Epithelial cell of proximal tubule (primary cell): ENCODE measurements around the gene CNPY4. TPM values are rescaled to one million over a fixed set of nuclear protein-coding genes. Genes with fewer than 3 reads are reported as not detected.

ENCODE experiments used
- DNase-seq: peaks from one replicate; pipeline ENCODE4 v3.0.0-alpha.2; 2011; ENCODE audit warnings: low read depth
- H3K4me3 ChIP-seq: 2 replicates; pipeline ENCODE4 v1.5.1; 2011; ENCODE audit warnings: low read depth, mild to moderate bottlenecking, low read length
- total RNA-seq: library from RNA; depleted of rRNA; stranded (reverse); fragments of >200 nt; gene quantifications from 2 replicates; pipeline ENCODE4 v1.2.3, GENCODE V29; 2015
- TF ChIP-seq, protein P1 (sequence below): conservative IDR thresholded peaks from 2 replicates; pipeline ENCODE4 v1.5.1; 2012; ENCODE audit warnings: low read depth, mild to moderate bottlenecking, low read length

Gene CNPY4
- total RNA-seq, 1 donor from 2014 or later, result 8.8 TPM

DNA sequence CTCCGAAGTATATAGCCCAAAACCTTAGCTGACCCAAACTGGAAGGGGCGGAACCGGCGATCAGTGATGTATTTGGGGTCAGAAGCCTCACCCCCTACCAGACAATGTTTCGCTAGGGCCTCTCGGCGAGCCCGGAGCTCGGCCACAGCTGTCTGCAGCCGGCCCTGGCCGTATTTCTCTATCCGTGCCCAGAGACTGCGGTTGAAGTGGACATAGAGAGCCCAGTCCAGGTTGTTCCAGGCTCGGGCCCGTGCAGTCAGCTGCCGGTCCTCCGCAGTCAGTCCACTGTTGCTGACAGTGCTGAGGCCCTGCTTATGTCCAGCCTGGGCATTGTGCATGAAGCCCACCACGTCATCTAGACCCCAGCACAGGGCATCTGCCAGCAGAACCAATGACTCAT is 40.6 kb downstream of the CNPY4 start:
- TF ChIP-seq, protein P1, sequence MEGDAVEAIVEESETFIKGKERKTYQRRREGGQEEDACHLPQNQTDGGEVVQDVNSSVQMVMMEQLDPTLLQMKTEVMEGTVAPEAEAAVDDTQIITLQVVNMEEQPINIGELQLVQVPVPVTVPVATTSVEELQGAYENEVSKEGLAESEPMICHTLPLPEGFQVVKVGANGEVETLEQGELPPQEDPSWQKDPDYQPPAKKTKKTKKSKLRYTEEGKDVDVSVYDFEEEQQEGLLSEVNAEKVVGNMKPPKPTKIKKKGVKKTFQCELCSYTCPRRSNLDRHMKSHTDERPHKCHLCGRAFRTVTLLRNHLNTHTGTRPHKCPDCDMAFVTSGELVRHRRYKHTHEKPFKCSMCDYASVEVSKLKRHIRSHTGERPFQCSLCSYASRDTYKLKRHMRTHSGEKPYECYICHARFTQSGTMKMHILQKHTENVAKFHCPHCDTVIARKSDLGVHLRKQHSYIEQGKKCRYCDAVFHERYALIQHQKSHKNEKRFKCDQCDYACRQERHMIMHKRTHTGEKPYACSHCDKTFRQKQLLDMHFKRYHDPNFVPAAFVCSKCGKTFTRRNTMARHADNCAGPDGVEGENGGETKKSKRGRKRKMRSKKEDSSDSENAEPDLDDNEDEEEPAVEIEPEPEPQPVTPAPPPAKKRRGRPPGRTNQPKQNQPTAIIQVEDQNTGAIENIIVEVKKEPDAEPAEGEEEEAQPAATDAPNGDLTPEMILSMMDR, result no peak
- no peak overlapping the region for H3K4me3 ChIP-seq
- DNase-seq, result no peak

DNA sequence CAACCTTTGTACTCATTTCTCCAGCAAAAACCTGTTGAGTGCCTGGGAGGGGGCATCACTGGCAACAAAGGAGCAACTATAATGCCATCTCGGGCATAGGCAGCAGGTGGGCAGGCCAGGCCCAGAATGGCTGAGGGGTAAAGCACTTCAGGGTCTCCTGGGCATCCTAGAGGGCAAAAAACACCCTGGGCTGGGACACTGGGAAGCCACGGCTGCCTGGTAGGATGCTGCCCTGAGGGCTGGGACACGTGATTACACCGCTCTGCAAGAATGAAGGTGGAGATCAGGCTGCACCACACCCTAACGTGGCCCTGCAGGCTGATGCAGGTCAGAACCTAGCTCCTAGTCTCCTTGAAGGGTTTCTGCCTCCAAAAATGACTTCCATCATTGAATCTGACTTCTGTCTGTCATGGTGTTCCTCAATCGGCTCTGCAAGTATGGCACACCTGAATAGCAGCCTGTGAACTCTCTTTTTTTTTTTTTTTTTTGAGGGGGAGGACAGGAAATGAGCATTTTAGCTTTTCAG is 43.6 kb downstream of the CNPY4 start:
- no peak for DNase-seq
- TF ChIP-seq, protein P1, result no peak

DNA sequence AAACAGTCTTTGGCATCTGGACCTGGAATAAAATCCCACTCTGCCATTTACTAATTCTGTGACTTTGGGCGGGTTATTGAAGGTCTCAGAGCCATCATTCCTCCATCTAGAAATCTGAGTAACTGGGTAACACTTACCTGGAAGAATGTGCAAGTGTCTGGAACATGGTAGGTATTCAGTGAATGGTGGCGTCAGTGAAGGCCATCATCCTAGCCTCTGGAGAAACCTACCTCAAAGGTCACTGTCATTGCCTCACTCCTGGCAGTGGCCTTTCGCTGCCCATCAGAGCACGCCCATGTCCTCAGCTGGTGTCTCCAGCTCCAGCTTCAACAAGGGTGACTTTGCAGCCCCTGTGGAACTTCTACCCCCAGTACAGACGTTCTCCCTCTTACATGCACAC is 44.4 kb downstream of the CNPY4 start:
- H3K4me3 ChIP-seq, result no peak overlapping the region
- TF ChIP-seq, protein P1, result no peak
- no peak for DNase-seq

More for the DNA sequence above, 43.6 kb downstream of the CNPY4 start:
- H3K4me3 ChIP-seq, result no peak overlapping the region

DNA sequence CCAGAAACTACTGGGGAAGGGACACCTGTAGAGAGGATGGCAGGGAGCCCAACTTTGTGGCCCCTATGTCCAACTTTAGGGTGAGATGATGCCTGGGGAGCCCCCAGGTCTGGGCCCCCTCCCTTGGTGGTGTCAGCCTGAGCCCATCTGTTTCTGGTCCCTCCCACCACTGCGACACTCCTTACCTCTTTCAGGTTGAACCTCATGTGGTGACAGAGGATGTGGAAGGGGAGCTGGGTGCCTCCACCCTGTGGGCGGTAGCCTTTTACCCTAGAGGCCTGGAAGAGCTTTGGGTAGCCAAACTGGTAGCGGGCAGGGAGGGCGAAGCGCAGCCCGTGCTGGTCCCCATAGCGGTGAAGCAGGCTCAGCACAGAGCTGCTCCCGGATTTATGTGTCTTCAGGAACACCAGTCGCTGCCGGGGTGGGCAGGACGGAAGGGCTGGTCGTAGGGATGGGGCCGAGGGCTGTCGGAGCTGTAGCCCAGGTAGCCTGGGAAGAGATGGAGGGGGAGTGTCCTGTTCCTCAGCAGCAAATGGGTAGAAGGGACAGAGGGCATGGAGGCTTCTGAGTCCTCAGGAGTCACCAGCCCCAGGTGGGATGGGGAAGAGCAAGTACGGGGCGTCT is 47.0 kb downstream of the CNPY4 start:
- DNase-seq, result no peak
- H3K4me3 ChIP-seq, result no peak overlapping the region
- TF ChIP-seq, protein P1, result no peak

DNA sequence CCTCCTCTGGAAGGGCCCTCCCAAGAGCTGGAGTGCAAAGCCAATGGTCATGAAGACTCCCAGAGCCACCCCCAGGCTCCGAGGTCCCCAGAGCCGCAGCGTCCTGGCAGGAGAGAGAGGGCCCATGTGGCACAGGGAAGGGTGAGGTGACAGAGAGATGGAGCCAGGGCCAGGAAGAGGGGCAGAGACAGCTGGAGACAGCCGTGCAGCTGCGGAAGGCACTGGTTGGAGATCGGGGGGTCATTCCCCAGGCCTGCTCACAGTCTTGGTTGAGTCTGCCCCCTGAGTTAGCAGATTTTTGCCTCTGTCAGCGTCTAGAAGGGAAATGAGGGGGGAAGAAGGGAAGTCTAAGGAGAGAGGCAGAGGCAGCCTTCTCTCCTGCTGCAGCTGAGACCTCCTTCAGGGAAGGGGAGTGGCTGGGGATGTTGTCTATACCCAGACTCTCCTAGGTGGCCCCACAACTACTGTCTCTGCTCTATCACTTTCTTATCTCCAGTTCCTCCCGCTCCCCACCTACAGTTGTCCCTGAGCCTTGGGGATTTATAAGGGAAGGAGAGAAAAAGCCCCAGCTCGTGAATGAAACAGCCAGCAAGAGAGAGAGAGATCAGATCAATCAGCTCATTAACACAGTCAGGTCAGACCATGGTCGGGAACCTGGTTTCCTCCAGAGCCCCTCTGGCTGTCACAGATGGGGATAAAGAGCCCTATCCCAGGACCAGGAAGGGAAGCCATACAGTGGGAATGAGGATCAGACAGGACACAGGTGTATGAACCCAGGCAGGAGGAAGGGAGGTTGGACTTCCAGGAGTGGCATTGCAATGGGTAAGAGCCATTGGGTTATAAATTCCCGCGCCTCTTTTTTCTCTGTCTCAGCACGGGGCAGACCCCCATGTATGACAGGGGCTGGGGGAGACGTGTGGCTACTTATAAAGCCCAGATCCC is 47.8 kb downstream of the CNPY4 start:
- H3K4me3 ChIP-seq, result no peak overlapping the region
- TF ChIP-seq, protein P1, result no peak
- no peak for DNase-seq

DNA sequence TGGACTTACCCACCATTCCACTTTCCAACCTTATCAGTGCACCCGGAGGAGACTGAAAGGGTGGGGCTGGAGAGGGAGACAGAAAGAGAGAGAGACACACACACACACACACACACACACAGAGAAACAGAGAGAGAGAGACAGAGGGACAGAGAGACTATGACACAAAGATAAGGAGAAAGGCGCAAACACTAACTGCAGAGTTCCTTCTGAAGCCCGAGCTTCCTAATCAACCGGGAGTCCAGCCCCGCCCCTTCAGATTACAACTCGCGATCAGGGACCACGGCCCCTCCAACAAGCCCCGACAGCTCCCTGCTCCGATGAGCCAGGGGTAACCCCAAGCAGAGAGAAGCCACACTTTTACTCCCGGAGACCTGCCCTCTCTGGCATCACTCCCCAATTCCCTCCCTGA is 48.5 kb downstream of the CNPY4 start:
- TF ChIP-seq, protein P1, result no peak
- H3K4me3 ChIP-seq, result peak overlapping the region; percentile 42
- no peak for DNase-seq
